Posterior vena cava (tissue), 2 donors: ENCODE data around the gene OTC. TPM values are rescaled to one million over a fixed set of nuclear protein-coding genes. Genes with fewer than 3 reads are reported as not detected.

Source experiments
- DNase-seq: peaks from one replicate; pipeline ENCODE4 v3.0.0-alpha.2; 2020; ENCODE audit warnings: low spot score
- intact Hi-C, 2 donors: fragments of 100-400 bp; cut with DNase I; formaldehyde crosslinking; loops; one replicate each; pipeline versions ENCODE4 v1.14.1 to v1.14.2; 2022 to 2023
- long read RNA-seq, 2 donors: library from polyadenylated mRNA; unstranded; transcript quantifications; one replicate each; pipeline ENCODE4 v2.0.0, GENCODE V29; 2020 to 2021
- total RNA-seq, 2 donors: library from RNA; stranded (reverse); fragmentation: NEBNext Ultra II Directional; extraction: Animal tissue kit (Norgen Biotek cat#: 25700); gene quantifications; one replicate each; pipeline ENCODE4 v1.2.1, GENCODE V29; 2021
- donor health status: DM: yes; HTN: yes; CAD: no.
- donor health status: DM: yes; HTN: yes; CAD: no.

OTC gene
- 1 to 10 TPM; 2.9 to 3.2 TPM for total RNA-seq
- long read RNA-seq, donor 1, partial matches to known transcripts: 0 of 1 reads
- long read RNA-seq, donor 1, other reads (novel, unspliced or antisense): 0 of 1 reads
- long read RNA-seq, donor 2, transcript OTC-201 (10 exons, 1,585 nt): major isoform, 5 of 5 reads
- long read RNA-seq, donor 2, partial matches to known transcripts: 0 of 5 reads
- long read RNA-seq, donor 2, other reads (novel, unspliced or antisense): 0 of 5 reads

DNA sequence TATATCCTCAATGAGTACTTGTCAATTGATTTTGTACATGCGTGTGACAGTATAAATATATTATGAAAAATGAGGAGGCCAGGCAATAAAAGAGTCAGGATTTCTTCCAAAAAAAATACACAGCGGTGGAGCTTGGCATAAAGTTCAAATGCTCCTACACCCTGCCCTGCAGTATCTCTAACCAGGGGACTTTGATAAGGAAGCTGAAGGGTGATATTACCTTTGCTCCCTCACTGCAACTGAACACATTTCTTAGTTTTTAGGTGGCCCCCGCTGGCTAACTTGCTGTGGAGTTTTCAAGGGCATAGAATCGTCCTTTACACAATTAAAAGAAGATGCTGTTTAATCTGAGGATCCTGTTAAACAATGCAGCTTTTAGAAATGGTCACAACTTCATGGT, at the start of gene OTC:
Gene OTC (plus strand): TSS at position 243 of the 400 bp plus-strand sequence. CDS start 93 bp downstream, at position 336.
- intact Hi-C loops: no loop called here

DNA sequence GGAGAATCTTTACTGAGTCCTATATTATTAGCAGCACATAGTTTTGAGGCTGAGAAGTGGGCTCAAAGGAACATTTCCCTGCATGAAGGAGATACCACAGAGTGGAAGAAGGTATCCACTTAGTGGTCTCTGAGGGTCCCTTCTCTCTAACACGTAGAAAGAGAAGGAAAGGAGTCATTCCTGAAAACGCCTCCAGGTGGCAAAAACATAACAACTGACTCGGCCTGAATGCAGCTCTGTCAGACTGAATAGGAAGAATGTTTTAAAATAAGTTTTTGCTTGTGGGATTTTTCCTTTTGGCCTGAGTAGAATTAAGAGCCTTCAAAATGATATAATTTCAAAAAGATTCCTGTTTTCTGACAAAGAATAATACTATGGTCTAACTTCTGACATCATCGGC, 48.4 kb upstream of the OTC start:
- intact Hi-C loops: no loop called here
- DNase-seq: no peak

More for the DNA sequence above, at the start of gene OTC:
- no peak for DNase-seq

DNA sequence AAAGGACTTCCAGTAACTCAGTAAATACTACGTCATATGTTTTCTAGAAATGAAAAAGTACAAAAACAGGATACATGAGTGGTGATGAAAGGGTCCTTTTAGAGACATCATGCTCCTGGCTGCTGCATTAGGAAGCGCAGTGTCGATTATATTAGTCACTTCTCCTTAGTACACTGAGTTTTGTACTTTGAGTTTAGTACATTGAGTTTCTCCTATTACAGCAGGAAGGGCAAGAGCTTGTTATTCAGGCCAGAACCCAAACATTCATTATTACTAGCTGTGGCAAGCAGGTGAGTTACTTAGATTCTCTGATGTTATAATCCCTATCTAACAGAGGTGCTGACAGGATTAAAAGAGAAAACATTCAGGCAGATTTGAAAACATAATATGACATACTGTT, 46.4 kb upstream of the OTC start:
- no peak for DNase-seq
- intact Hi-C loops: no loop called here

DNA sequence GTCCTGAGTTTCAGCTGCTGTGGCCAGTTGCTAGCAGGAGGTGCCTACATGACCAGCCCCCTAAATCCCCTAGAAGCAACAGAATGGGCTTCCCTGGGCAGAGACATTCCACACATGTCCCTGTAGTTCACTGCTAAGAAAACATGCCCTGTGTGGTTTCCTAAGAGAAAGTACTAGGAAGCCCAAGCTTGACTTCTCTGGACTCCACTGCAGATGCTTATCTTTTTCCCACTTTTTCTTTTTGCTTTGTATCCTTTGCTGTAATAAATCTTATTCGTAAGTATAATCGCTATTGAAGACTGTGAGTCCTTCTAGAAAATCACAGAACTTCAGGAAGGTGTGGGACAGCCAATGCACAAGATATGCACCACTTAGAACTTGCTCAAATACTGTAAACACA, 40.7 kb upstream of the OTC start:
- intact Hi-C loops: no loop called here
- DNase-seq: no peak

DNA sequence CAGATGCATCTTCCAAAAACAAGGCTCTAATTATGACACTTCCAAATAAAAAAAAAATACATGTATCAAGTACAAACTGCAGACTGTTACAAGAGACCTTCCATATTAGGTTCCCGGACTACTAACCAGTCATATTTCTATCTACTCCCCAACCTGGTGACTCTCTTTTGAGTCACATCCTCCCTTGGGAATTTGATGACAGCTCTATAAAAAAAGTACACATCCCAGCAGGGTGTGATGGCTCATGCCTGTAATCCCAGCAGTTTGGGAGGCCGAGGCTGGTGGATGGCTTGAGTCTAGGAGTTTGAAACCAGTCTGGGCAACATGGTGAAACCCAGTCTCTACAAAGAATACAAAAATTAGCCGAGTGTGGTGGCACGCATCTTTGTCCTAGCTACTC, 40.0 kb upstream of the OTC start:
- intact Hi-C loops: no loop called here
- DNase-seq: no peak

DNA sequence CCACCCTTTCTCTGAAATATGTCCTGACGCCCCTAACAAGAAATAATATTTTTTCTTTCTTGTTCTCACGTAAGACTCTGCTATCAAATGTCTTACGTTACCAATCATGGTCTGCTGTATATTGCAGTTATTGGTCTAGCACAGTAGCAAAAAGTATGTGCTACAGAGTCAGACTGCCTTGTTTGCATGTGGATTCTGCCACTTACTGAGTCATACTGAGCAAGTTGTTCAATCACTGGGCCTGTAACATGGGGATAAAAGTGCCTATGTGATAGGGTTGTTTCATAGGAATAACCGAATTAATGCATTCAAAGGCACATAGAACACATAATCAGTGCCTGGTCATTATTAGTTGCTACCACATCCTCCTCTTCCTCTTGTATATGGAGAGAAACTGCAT, 39.2 kb upstream of the OTC start:
- intact Hi-C loops: no loop called here
- no peak for DNase-seq

DNA sequence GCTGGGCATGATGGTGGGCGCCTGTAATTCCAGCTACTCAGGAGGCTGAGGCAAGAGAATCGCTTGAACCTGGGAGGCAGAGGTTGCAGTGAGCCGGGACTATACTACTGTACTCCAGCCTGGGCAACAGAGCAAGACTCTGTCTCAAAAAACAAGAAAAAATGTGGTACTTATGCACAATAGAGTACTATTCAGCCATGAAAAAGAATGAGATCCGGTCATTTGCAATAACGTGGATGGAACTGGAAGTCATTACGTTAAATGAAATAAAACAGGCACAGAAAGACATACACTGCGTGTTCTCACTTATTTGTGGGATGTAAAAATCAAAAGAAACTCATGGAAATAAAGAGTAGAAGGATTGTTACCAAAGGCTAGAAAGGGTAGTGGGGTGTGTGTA, 37.2 kb upstream of the OTC start:
- intact Hi-C loops: no loop called here
- DNase-seq: no peak

DNA sequence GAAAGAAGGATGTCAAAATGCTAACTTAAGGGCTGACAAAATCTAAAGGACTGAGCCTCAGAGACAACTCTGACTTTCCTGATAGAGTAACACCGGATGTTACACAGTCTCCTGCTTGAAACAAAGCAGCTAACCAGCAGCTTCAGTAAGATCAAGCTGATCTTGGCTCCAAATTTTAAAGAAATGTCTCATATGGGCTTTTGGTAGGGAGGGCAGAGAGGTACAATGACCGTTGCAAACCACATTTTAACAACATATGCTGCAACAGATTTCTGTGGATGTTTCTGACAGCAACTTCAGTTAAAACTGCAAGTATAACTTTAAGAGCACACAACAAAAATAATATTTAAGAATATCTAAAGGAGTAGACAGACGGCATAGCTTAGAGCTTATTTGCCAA, 34.2 kb upstream of the OTC start:
- no peak for DNase-seq
- intact Hi-C loops: no loop called here

DNA sequence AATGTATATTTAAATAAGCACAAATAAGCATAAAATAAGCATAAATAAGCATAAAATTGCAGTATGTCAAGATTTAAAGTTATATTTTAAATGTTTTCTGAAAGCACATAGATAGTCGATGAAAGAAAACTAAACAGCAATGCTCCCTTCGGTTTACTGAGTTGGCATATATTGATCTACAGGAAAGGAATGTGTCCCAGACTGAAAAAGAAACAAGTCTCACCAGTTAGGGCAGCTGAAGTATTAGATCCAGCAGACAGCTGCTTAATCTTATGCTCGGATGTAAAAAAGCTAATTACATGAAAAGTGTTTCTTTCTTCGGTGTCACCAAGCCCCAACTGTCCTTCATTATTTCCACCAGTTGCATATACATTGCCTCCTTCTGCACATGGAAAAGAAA, 33.8 kb upstream of the OTC start:
- no peak for DNase-seq
- intact Hi-C loops: no loop called here

DNA sequence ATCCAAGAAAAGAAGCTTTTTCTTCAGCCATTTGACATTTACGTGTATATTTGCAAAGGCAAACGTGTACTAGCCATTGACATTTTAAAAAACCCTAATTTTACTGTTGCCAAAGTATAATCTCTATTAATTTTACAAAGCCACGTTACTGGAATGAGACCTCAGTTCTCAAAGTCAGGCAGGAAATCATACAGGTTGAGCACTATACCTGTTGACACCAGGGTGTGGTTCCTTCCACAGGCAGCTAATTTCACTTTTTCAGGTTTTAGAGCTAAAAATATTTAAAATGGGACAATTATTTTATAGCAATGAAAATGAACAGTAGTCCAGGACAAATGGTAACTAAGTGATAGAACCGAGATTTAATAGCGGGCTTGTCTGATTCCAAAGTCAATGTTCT, 31.6 kb upstream of the OTC start:
- DNase-seq: no peak
- intact Hi-C loops: no loop called here

DNA sequence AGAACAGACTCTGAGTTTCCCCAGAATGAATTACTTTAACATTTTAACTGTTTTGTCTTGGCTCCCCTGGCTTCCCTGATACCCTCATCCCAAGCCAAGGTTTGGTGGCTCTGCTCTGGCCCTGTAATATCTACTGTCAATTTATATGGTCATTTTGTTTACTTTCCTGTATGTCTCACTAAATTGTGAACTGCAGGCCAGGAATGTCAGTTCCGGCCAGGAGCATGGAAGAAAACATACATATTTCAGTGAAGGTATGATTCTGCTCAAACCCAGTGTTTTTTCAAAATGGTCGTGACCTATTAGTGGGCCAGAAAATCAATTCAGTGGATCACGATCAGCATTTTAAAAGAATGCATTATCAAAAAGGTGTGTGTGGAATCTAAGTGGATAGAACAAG, 26.3 kb upstream of the OTC start:
- intact Hi-C loops: no loop called here
- DNase-seq: no peak

DNA sequence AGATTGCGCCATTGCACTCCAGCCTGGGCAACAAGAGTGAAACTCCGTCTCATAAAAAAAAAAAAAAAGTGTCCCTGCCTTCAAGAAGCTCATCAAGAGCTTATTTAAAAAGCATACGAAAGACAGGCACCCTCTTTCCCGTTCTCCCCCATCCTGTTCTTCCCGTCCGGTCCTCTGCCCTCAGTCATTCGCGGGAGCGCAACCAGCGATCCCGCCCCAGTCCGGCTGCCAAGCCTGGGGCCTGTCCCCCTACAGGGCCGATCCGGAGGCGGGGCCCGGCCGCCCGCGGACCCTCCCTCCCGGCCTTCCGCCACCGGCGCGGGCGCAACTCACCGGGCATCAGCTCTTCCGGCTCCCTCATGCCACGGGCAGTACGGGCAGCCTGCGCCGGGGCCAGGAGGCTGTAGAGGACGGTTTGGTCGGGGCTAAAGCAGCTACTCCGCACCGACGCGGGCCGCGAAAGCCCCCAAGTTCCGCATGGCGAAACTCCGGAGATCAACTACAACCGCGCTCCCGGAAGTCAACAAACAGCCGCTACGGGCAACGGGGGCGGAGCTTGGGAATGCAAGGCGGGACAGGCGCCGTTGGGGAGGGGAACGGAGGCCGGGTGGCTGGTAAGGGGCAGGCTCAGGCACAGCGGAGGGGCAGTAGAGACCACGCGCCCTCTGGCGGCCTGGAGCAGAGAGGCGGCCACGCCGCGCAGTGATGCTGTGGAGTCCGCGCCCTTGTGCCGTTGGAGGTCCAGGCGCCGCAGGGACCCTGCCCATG, 25.2 kb upstream of the OTC start, which contains the start of gene RPGR:
Gene RPGR (minus strand): TSS at position 503 of the 768 bp plus-strand sequence. CDS start 142 bp downstream, at position 361.
- intact Hi-C loops: no loop called here
- peak; percentile 98 for DNase-seq

DNA sequence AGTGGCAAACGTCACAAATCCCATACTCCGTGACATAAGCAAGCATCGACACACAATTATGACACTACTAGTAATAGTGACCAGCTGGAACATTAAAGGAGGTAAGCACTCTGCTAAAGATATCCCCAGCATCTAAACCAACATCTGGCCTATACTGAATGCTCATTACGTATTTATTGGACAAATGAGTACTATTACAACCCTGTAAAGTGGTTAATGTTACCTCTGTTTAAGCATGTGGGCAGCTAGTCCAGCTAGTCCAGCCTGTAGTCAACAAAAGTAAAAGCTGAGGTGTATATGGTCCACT, 24.7 kb upstream of the OTC start:
- DNase-seq: no peak
- intact Hi-C loops: no loop called here

DNA sequence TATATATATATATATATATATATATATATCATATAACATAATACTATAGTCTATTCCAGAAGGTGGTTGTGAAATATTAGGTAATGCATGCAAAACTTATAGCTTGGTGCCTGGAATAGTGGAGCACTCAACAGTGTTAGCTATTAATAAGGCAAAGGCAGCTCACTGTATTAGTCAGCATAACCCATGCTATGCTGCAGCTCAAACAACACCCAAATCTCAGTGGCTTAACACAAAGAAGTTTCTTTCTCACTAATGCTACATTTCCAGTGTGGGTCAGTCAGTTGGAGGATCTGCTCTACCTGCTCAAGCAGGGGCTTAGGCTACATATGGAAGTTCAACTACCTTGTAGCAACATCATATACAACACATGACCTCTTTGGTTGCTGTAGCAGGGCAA, 19.9 kb upstream of the OTC start:
- intact Hi-C loops: no loop called here
- no peak for DNase-seq

DNA sequence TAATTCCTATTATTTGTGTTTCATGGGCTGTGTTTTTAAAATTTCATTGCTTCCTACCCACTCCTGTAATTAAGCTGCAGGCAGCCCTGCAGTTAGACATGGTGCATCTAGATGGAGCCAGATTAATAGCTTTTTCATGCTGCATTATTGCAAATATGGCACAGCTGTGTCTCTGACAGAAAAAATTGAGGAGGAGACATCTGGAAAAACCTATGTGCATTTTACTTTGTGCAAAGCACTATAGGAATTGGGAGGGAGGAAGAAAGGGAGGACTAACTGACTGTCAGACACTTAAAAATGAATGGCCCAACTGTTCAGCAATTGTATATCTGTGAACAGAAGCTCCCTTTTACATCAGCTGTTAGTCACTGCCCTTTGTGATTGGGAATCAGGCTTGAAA, 17.0 kb upstream of the OTC start:
- intact Hi-C loops: no loop called here
- no peak for DNase-seq

DNA sequence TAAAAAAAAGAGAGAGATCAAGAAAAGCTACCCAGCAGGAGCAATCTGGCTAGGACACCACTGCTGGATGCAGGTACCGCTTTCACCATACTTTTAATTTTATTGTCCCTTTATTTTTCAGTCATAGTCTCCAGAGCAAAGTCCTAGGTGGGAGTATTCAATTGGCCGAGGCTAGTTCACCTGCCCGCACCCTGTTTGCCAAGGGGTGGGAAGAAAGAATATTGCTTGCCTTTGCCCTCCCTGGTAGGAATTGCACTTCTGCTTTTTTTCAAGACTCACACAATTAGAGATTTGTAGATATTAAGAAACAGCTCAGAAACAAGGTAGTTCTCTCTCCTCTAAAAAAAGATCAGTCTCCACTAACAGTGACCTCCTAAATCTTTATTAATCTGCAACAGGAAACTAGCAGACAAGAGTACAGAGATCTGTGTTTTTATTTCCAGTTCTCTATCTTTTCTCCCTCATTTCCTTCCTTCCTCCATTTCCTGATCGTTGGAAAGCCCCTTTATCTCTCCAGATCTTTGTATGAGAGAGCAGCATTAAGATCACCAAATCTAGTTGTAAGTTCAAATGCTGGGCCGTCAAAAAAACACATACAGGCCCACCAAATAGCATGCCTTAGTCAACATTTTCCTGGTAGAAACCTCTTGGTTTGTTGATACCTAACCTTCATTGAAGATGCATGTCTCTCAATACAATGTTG, 15.7 kb upstream of the OTC start:
- no peak for DNase-seq
- intact Hi-C loops: no loop called here

DNA sequence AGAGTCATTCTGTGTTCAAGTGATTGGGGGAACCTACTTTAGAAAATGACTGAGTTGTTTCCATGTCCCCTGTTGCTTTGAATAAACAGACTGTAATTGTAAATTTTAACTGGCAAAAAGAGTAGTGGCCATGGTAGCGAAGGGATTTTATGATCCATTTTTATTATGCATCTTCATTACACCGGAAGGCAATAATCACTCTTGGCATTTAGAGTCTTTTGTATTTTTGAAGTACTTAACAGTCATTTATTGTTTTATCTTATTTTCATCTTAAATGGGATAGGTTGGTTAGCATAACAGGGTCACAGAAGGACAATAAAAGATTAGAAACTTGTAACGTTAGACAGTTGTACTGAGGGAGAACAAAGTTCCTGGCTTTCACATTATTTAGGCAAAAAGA, 11.0 kb upstream of the OTC start:
- intact Hi-C loops: no loop called here
- no peak for DNase-seq

DNA sequence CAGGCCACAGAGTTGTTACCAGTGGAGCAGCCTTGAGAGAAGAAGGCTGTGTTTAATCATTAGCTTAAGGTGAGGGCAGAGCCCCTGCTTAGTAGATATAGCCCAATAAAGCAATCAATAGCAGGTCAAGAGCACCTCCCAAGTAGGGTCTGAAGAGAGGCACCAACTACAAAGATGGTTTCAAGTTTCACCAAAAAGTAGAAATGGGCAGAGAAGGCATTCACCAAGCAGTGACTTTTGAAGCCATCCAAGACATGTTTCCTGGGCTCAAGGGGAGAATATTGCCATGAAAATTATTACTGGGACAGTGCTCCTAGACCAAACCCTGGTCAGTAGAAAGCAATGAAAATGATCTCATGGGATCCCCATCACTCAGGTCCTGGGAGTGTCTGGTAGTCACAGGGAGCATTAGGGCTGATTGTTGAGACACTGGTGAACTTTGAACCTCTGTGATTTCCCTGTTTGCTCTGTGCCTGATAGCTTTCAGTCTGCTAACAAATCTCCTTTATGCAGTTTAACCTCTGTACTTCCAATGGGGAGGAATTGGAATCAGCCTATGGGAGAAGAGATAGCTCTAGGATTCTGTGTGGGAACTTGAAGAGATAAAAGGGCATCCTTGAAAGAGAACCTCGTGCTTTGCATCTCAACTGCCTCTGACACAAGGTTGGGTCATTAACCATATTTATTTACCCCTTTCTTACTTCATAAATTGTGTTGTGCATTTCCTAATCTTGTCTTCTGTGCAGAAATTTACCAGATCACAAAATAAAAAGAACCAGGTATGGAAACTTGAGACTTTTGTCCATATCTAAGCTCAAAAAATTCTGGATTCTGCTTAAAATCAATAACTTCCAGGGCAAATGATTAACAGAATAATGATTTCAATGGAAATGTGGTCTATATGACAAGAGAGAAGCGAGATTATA, 9.3 kb upstream of the OTC start:
- intact Hi-C loops: no loop called here
- DNase-seq: no peak

DNA sequence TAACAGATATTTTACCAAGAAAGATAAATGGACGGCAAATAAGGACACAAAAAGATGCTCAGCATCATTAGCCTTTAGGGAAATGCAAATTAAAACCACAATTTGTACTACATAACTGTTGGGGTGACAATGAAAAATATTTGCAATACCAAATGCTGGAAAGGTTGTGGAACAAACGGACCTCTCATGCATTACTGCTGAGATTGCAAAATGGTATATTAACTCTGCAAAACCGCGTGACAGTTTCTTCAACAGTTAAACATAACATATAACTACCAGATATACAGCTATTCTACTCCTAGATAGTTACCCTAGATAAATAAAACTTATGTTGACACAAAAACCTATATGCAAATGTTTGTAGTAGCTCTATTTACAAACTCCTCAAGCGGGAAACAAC, 6.3 kb upstream of the OTC start:
- intact Hi-C loops: no loop called here
- no peak for DNase-seq

DNA sequence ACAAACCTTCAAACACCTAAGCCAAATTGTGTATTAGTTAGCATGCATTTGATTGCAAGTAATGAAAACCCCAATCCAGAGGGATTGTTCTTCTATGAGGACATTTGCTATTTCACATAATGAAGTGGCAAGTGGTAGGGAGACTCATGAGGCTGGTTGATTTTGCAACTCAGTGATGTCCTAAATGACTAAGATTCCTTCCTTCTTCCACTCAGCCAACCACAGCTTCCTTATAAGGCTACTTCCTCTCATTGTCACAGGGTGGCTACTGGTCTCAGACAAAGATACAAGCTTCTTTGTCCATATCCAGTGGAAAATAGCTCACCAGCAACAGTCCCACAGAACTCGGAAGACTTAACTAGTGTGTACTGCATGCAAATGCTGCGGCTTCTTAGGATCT, 5.3 kb upstream of the OTC start:
- intact Hi-C loops: no loop called here
- DNase-seq: no peak
